ENCODE results near the gene MBLAC1.

Gene MBLAC1

DNA sequence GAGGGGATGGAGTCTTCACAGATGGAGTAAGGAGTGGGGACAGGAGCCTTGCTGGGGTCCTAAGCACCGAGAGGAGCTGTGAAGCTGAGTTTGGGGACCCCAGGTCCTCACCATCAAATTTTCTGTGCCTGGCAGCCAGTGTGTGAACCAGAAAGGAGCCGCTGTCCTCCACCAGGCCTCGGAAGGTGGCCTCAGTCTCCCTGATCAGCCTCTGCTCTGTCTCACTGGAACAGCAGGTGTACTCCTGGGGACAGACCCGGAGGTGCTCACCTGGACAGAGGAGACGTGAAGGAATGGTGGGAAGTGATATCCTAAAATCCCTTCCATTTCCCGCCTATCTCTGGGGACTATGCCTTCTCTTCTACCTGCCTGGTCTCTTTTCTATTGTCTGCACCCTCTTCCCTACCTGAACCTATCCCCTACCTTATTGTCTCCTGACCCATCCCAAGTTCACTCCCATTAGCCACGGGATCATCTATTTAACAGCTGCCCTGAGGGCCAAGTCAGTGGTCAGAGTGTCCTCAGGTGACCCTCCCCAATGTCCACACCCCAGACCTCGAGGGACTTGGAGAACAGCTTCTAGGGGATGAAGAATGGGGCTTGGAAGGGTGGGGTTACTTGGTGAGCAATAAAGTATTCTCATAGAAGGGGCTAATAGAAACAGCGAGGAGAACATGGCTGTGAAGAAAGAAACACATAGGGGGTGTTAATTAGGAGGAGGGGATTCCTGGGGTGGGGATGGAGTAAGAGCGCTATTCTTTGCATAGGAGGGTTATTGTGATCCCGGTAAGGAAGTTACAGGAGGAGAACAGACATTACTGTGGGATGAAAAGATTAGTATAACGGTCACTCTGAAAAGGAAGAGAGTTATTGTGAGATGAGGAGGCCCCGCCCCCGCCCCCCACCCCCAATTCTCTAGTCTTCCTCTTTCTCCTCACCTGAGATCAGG is 49.6 kb downstream of the MBLAC1 start:
- 49% methylated on average over 12 of the region's 14 CpGs for WGBS
- peak overlapping the region; percentile 96 for H3K4me3 ChIP-seq (ENCODE audit: low read length)
- peaks cover 10% of the 10 kb centered on the region for H3K4me1 ChIP-seq (ENCODE audit: insufficient read depth, low read length)
- H3K9me3 ChIP-seq (ENCODE audit: insufficient read depth, low read depth, low read length) = no peaks in the 10 kb centered on the region
- peaks cover 13% of the 10 kb centered on the region for H3K36me3 ChIP-seq (ENCODE audit: insufficient read depth, low read length)
- H3K27me3 ChIP-seq (ENCODE audit: insufficient read depth, low read length) = peaks cover 12% of the 10 kb centered on the region
- peak overlapping the region; percentile 75 for H3K27ac ChIP-seq (ENCODE audit: low read depth, low read length)
- peak overlapping the region; percentile 89 for H3K9ac ChIP-seq (ENCODE audit: low read depth, low read length)

GRCh38 chr7:100177045-100178001 is 50.6 kb downstream of the MBLAC1 start, which contains the start of the genes GPC2 and STAG3:
Gene GPC2 (minus strand): TSS chr7:100177381. CDS start chr7:100177199, 182 bp downstream.
Gene STAG3 (plus strand): TSS chr7:100177918. CDS start chr7:100180557, 2,639 bp downstream.
- H3K27ac ChIP-seq (ENCODE audit: low read depth, low read length) = peak within 1 kb of the TSS; percentile 75
- H3K36me3 ChIP-seq (ENCODE audit: insufficient read depth, low read length) = peaks cover 13% of the 10 kb centered on the region
- H3K27me3 ChIP-seq (ENCODE audit: insufficient read depth, low read length) = peaks cover 7% of the 10 kb centered on the region
- H3K9ac ChIP-seq (ENCODE audit: low read depth, low read length) = peak within 1 kb of the TSS; percentile 89
- H3K9me3 ChIP-seq (ENCODE audit: insufficient read depth, low read depth, low read length) = no peaks in the 10 kb centered on the region
- WGBS = 25% methylated on average over 78 of the region's 78 CpGs
- peak within 1 kb of the TSS; percentile 96 for H3K4me3 ChIP-seq (ENCODE audit: low read length)
- peaks cover 7% of the 10 kb centered on the region for H3K4me1 ChIP-seq (ENCODE audit: insufficient read depth, low read length)
